ENCODE measurements around the gene MR1. TPM values are rescaled to one million over a fixed set of nuclear protein-coding genes. Genes with fewer than 3 reads are reported as not detected.

The MR1 gene
- total RNA-seq, 1 donor from 2014 or later, result 1.2 TPM

DNA sequence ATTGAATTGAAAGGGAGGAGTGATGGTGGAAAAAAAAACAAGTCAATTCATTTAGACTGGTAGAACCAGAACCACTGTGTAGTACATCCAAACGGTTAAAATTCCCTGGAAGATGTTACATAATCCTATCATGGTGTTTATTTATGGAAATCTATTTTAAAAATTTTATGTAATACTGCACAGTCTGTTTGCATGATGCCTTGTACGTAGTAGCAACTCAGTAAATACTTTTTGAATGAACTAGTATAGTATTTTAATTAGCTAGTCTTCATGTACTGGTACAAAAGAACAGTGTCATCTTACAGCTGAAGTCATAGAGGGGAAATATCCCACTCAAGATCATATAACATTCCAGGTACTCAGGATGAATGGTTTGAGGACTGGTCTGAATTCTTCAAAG, 27.7 kb downstream of the MR1 start:
- peaks cover 2% of the 10 kb centered on the region for H3K9me3 ChIP-seq (ENCODE audit: insufficient read depth, low read depth, low read length)
- DNase-seq (ENCODE audit: low read depth) (no peak), FAIRE-seq (no peak)
- peaks cover 2% of the 10 kb centered on the region for H3K36me3 Mint-ChIP-seq (ENCODE audit: low read depth, unreplicated experiment)
- no peak overlapping the region for H3K27ac ChIP-seq (ENCODE audit: low read depth, low read length)
- H3K4me1 Mint-ChIP-seq (ENCODE audit: low read depth, unreplicated experiment), result no peaks in the 10 kb centered on the region
- no peaks in the 10 kb centered on the region for H3K79me2 ChIP-seq (ENCODE audit: insufficient read depth, low read length)
- no peak overlapping the region for H3K4me2 ChIP-seq (ENCODE audit: low read length)
- no peaks in the 10 kb centered on the region for H3K36me3 ChIP-seq (ENCODE audit: insufficient read depth, low read length)
- no peak overlapping the region for H2AFZ ChIP-seq (ENCODE audit: low read depth, low read length)
- TF ChIP-seq, protein P1, sequence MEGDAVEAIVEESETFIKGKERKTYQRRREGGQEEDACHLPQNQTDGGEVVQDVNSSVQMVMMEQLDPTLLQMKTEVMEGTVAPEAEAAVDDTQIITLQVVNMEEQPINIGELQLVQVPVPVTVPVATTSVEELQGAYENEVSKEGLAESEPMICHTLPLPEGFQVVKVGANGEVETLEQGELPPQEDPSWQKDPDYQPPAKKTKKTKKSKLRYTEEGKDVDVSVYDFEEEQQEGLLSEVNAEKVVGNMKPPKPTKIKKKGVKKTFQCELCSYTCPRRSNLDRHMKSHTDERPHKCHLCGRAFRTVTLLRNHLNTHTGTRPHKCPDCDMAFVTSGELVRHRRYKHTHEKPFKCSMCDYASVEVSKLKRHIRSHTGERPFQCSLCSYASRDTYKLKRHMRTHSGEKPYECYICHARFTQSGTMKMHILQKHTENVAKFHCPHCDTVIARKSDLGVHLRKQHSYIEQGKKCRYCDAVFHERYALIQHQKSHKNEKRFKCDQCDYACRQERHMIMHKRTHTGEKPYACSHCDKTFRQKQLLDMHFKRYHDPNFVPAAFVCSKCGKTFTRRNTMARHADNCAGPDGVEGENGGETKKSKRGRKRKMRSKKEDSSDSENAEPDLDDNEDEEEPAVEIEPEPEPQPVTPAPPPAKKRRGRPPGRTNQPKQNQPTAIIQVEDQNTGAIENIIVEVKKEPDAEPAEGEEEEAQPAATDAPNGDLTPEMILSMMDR (IDR thresholded peaks at IDR 0.05; ENCODE audit: insufficient read depth, low read depth, low read length), result no peak
- no peak for TF ChIP-seq EZH2 (IDR thresholded peaks at IDR 0.05; ENCODE audit: insufficient read depth, low read length)
- H3K4me3 Mint-ChIP-seq (ENCODE audit: unreplicated experiment), result no peak overlapping the region
- no peak overlapping the region for H3K27ac Mint-ChIP-seq (ENCODE audit: unreplicated experiment)
- H3K9ac ChIP-seq (ENCODE audit: low read length), result no peak overlapping the region
- H4K20me1 ChIP-seq (ENCODE audit: insufficient read depth, low read length), result no peaks in the 10 kb centered on the region
- H3K27me3 ChIP-seq (ENCODE audit: insufficient read depth, low read length), result no peaks in the 10 kb centered on the region
- H3K4me1 ChIP-seq (ENCODE audit: insufficient read depth, low read length), result no peaks in the 10 kb centered on the region
- peaks cover 11% of the 10 kb centered on the region for H3K9me3 Mint-ChIP-seq (ENCODE audit: unreplicated experiment)
- H3K4me3 ChIP-seq (ENCODE audit: insufficient read depth, low read depth, low read length), result no peak overlapping the region
- peaks cover 2% of the 10 kb centered on the region for H3K27me3 Mint-ChIP-seq (ENCODE audit: low read depth, unreplicated experiment)

DNA sequence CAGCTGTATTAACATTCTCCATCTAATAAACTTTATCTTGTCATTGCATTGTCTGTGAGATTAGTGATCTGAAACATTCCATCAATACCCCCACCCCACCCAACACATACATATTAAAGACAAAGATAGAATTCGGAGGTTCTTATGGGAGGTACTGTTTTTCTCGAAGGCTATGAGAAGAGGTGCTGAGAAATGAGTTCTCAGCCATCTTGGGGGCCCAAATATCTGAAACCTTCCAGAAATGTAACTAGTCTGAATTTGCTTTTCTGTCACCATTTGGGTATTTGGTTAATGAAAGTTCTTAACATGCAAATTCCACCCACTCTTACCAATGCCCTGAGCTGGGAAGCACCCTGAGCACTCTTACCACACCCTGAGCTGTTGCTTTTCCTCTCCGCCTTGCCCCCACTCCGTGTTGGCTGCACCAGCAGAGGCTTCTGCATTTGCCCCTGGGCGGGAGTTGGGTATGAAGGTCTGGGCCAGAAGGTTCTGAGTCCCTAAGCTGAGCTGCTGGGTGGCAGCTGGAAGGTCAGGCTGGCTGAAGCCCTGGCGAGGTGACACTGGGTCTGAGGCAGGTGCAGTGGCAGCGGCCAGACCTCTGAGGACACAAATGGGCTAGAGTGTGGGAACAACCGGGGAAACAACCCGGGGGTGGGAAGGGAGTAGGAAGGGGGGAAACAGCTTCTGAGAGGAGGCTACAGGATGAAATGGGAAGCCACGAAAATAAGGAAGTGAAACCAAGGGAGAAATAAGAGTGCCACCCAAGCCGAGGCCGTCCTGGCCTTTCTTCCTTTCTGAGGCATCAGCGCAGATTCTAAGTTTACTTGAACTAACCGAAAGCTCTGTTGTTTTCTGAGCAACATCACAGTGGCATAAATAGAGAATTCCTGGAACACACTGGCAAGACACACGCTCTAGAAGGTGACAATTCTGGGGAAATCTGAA, 28.4 kb downstream of the MR1 start:
- no peak overlapping the region for H3K27ac ChIP-seq (ENCODE audit: low read depth, low read length)
- DNase-seq (ENCODE audit: low read depth) (no peak), FAIRE-seq (no peak)
- H3K27me3 ChIP-seq (ENCODE audit: insufficient read depth, low read length), result no peaks in the 10 kb centered on the region
- H3K4me3 ChIP-seq (ENCODE audit: insufficient read depth, low read depth, low read length), result no peak overlapping the region
- no peaks in the 10 kb centered on the region for H3K27me3 Mint-ChIP-seq (ENCODE audit: low read depth, unreplicated experiment)
- H3K4me2 ChIP-seq (ENCODE audit: low read length), result no peak overlapping the region
- H3K36me3 Mint-ChIP-seq (ENCODE audit: low read depth, unreplicated experiment), result peaks cover 2% of the 10 kb centered on the region
- no peak overlapping the region for H2AFZ ChIP-seq (ENCODE audit: low read depth, low read length)
- H3K4me1 Mint-ChIP-seq (ENCODE audit: low read depth, unreplicated experiment), result no peaks in the 10 kb centered on the region
- H3K4me3 Mint-ChIP-seq (ENCODE audit: unreplicated experiment), result no peak overlapping the region
- TF ChIP-seq, protein P1 (IDR thresholded peaks at IDR 0.05; ENCODE audit: insufficient read depth, low read depth, low read length), result no peak
- TF ChIP-seq EZH2 (IDR thresholded peaks at IDR 0.05; ENCODE audit: insufficient read depth, low read length), result no peak
- H3K36me3 ChIP-seq (ENCODE audit: insufficient read depth, low read length), result no peaks in the 10 kb centered on the region
- H4K20me1 ChIP-seq (ENCODE audit: insufficient read depth, low read length), result no peaks in the 10 kb centered on the region
- H3K79me2 ChIP-seq (ENCODE audit: insufficient read depth, low read length), result no peaks in the 10 kb centered on the region
- H3K4me1 ChIP-seq (ENCODE audit: insufficient read depth, low read length), result no peaks in the 10 kb centered on the region
- no peak overlapping the region for H3K9ac ChIP-seq (ENCODE audit: low read length)
- H3K9me3 Mint-ChIP-seq (ENCODE audit: unreplicated experiment), result peaks cover 11% of the 10 kb centered on the region
- H3K27ac Mint-ChIP-seq (ENCODE audit: unreplicated experiment), result no peak overlapping the region
- H3K9me3 ChIP-seq (ENCODE audit: insufficient read depth, low read depth, low read length), result peaks cover 2% of the 10 kb centered on the region
